HG02870 (cell line): ENCODE data around the gene FOXP4.

ENCODE experiments used
- ATAC-seq: cut with Tn5 transposase; IDR thresholded peaks from one replicate; pipeline ENCODE4 v1.9.1; 2021; ENCODE audit warnings: mild to moderate bottlenecking, moderate library complexity; ENCODE audit not compliant: unreplicated experiment

Gene FOXP4

GRCh38 chr6:41622206-41622988 is 76.2 kb downstream of the FOXP4 start:
- no peak for ATAC-seq

- ATAC-seq: no peak
These were observed 77.1 kb downstream of the FOXP4 start for GRCh38 chr6:41623330-41623729.

GRCh38 chr6:41624621-41625380 is 78.6 kb downstream of the FOXP4 start:
- no peak for ATAC-seq

GRCh38 chr6:41625442-41625841 is 79.3 kb downstream of the FOXP4 start:
- ATAC-seq: no peak

- ATAC-seq: no peak
These were observed 79.8 kb downstream of the FOXP4 start for GRCh38 chr6:41626022-41626421.

GRCh38 chr6:41626917-41627316 is 80.7 kb downstream of the FOXP4 start:
- ATAC-seq: no peak

GRCh38 chr6:41629128-41629527 is 82.9 kb downstream of the FOXP4 start:
- ATAC-seq: no peak

- no peak for ATAC-seq
These were observed 83.9 kb downstream of the FOXP4 start for GRCh38 chr6:41630069-41630468.

- no peak for ATAC-seq
These were observed 84.8 kb downstream of the FOXP4 start for GRCh38 chr6:41630946-41631345.

GRCh38 chr6:41633056-41633634 is 87.0 kb downstream of the FOXP4 start:
- ATAC-seq: no peak

GRCh38 chr6:41634657-41635056 is 88.5 kb downstream of the FOXP4 start:
- no peak for ATAC-seq

GRCh38 chr6:41635365-41635764 is 89.2 kb downstream of the FOXP4 start:
- no peak for ATAC-seq

- no peak for ATAC-seq
These were observed 90.6 kb downstream of the FOXP4 start for GRCh38 chr6:41636833-41637193.

- ATAC-seq: no peak
These were observed 91.2 kb downstream of the FOXP4 start for GRCh38 chr6:41637194-41638001.

GRCh38 chr6:41638002-41638934 is 92.1 kb downstream of the FOXP4 start, which contains the start of gene MDFI:
MDFI (plus strand) TSS chr6:41638468; CDS start chr6:41638750, 282 bp downstream.
- ATAC-seq: no peak

- ATAC-seq: no peak
These were observed 93.0 kb downstream of the FOXP4 start for GRCh38 chr6:41638935-41639808.

GRCh38 chr6:41639809-41640371 is 93.7 kb downstream of the FOXP4 start:
- no peak for ATAC-seq

GRCh38 chr6:41640426-41640825 is 94.2 kb downstream of the FOXP4 start:
- no peak for ATAC-seq
